IMR-90 (cell line): Measurements from ENCODE around the gene BBS12. TPM values are rescaled to one million over a fixed set of nuclear protein-coding genes. Genes with fewer than 3 reads are reported as not detected.

Source experiments
- ATAC-seq: fragments of 200-7000 bp; cut with Tn5 transposase; 2 replicates; pipeline ENCODE4 v1.9.1; 2020; ENCODE audit warnings: low read depth, mild to moderate bottlenecking, moderate library complexity
- BruUV-seq: library from RNA; stranded (reverse); fragments of 400-500 nt; replicated peaks from 2 replicates; lab custom pipeline; 2021; lab: Mats Ljungman, UMichigan
- CTCF ChIA-PET: fragments of 300-600 bp; formaldehyde crosslinking; extraction: SDS; loops from one replicate; lab custom pipeline; 2021; ENCODE audit warnings: antibody characterized with exemption; lab: Yijun Ruan, JAX
- POLR2A ChIA-PET: fragments of 300-600 bp; sonication (Branson Sonifier 250); formaldehyde crosslinking; loops from one replicate; lab custom pipeline; 2022; ENCODE audit warnings: antibody characterized with exemption; ENCODE audit not compliant: unreplicated experiment; lab: Charles Lee
- DNase-seq: peaks from one replicate; pipeline ENCODE4 v3.0.0; 2013
- H2AFZ ChIP-seq: replicated peaks from 2 replicates; pipeline ENCODE3; 2013; ENCODE audit warnings: low read length, mild to moderate bottlenecking; ENCODE audit not compliant: poor library complexity
- H2AK5ac ChIP-seq: 2 replicates; pipeline ENCODE4 v1.6.1; 2013; ENCODE audit warnings: low read depth, low read length, inconsistent platforms
- H2AK9ac ChIP-seq: replicated peaks from 2 replicates; pipeline ENCODE3; 2013; ENCODE audit warnings: mild to moderate bottlenecking, low read depth, low read length, moderate library complexity; ENCODE audit not compliant: poor library complexity
- H2BK120ac ChIP-seq: 2 replicates; pipeline ENCODE4 v1.6.1; 2013; ENCODE audit warnings: low read depth, low read length, inconsistent platforms
- H2BK15ac ChIP-seq: 3 replicates; pipeline ENCODE4 v1.6.1; 2013; ENCODE audit warnings: low read depth, low read length, inconsistent platforms
- H2BK20ac ChIP-seq: 2 replicates; pipeline ENCODE4 v1.6.1; 2013; ENCODE audit warnings: low read depth, mild to moderate bottlenecking, inconsistent platforms, low read length, moderate library complexity
- H2BK5ac ChIP-seq: 2 replicates; pipeline ENCODE4 v1.6.1; 2013; ENCODE audit warnings: mild to moderate bottlenecking, low read depth, low read length, inconsistent platforms; ENCODE audit not compliant: poor library complexity, severe bottlenecking
- H3K14ac ChIP-seq: replicated peaks from 2 replicates; pipeline ENCODE4 v1.6.1; 2013; ENCODE audit warnings: low read depth, low read length, inconsistent platforms
- H3K18ac ChIP-seq: 2 replicates; pipeline ENCODE4 v1.6.1; 2013; ENCODE audit warnings: low read depth, low read length, control low read depth
- H3K23ac ChIP-seq: 2 replicates; pipeline ENCODE4 v1.6.1; 2013; ENCODE audit warnings: low read depth, low read length, inconsistent platforms
- H3K27ac ChIP-seq: 2 replicates; pipeline ENCODE4 v1.5.1; 2013; ENCODE audit warnings: mild to moderate bottlenecking, control low read depth, low read length; ENCODE audit not compliant: insufficient read depth
- H3K27me3 ChIP-seq: 2 replicates; pipeline ENCODE4 v1.6.1; 2013; ENCODE audit warnings: low read length; ENCODE audit not compliant: control insufficient read depth, insufficient read depth
- H3K36me3 ChIP-seq: 2 replicates; pipeline ENCODE4 v1.6.1; 2013; ENCODE audit warnings: low read length, mixed read lengths; ENCODE audit not compliant: control insufficient read depth, insufficient read depth
- H3K4ac ChIP-seq: 2 replicates; pipeline ENCODE4 v1.6.1; 2013; ENCODE audit warnings: low read depth, low read length, inconsistent platforms
- H3K4me1 ChIP-seq: 2 replicates; pipeline ENCODE4 v1.6.1; 2013; ENCODE audit warnings: low read length, mixed read lengths; ENCODE audit not compliant: control insufficient read depth, insufficient read depth
- H3K4me2 ChIP-seq: 2 replicates; pipeline ENCODE4 v1.6.1; 2013; ENCODE audit warnings: low read depth, mild to moderate bottlenecking, control low read depth, low read length, moderate library complexity
- H3K4me3 ChIP-seq: 2 replicates; pipeline ENCODE4 v1.5.1; 2013; ENCODE audit warnings: low read depth, mild to moderate bottlenecking, control low read depth, low read length, moderate library complexity; ENCODE audit not compliant: insufficient read depth
- H3K56ac ChIP-seq: 2 replicates; pipeline ENCODE4 v1.6.1; 2013; ENCODE audit warnings: low read length, inconsistent platforms; ENCODE audit not compliant: insufficient read depth; ENCODE audit errors: extremely low read depth
- H3K79me1 ChIP-seq, 2 experiments: 2 replicates each; pipeline ENCODE4 v1.6.1; 2013; ENCODE audit warnings: low read length in 2 of 2, inconsistent platforms in 1 of 2, low read depth in 1 of 2
- H3K9ac ChIP-seq: 2 replicates; pipeline ENCODE4 v1.6.1; 2013; ENCODE audit warnings: low read depth, low read length, control low read depth
- H3K9me1 ChIP-seq: 2 replicates; pipeline ENCODE4 v1.6.1; 2013; ENCODE audit warnings: low read length, inconsistent platforms; ENCODE audit not compliant: insufficient read depth
- H3K9me3 ChIP-seq: 2 replicates; pipeline ENCODE4 v1.6.1; 2013; ENCODE audit warnings: low read length; ENCODE audit not compliant: control insufficient read depth, insufficient read depth
- H4K20me1 ChIP-seq: 2 replicates; pipeline ENCODE4 v1.6.1; 2013; ENCODE audit warnings: low read length, inconsistent platforms; ENCODE audit not compliant: insufficient read depth
- H4K5ac ChIP-seq: 2 replicates; pipeline ENCODE4 v1.6.1; 2013; ENCODE audit warnings: mild to moderate bottlenecking, low read depth, low read length, control low read depth
- H4K8ac ChIP-seq, 2 experiments: 2 replicates each; pipeline ENCODE4 v1.6.1; 2013; ENCODE audit warnings: low read depth in 2 of 2, low read length in 2 of 2, control low read depth in 1 of 2, inconsistent platforms in 1 of 2
- H4K91ac ChIP-seq: 2 replicates; pipeline ENCODE4 v1.6.1; 2013; ENCODE audit warnings: low read depth, low read length, inconsistent platforms; ENCODE audit not compliant: insufficient read depth
- BHLHE40 ChIP-seq: fragments of 150-350 bp; IDR thresholded peaks from 2 replicates; pipeline ENCODE4 v1.6.1; 2016; ENCODE audit warnings: mild to moderate bottlenecking, low read depth, low read length
- CEBPB ChIP-seq: IDR thresholded peaks from 2 replicates; pipeline ENCODE4 v1.6.1; 2012; ENCODE audit warnings: low read depth, low read length, improper control_type of control experiment
- CHD1 ChIP-seq: IDR thresholded peaks from 2 replicates; pipeline ENCODE4 v1.6.1; 2012; ENCODE audit warnings: low read depth, low read length, improper control_type of control experiment
- CTCF ChIP-seq: conservative IDR thresholded peaks from 2 replicates; pipeline ENCODE4 v1.5.1; 2012; ENCODE audit warnings: mild to moderate bottlenecking, low read depth, low read length, improper control_type of control experiment
- MXI1 ChIP-seq: IDR thresholded peaks from 2 replicates; pipeline ENCODE4 v1.6.1; 2012; ENCODE audit warnings: low read depth, mild to moderate bottlenecking, low read length, moderate library complexity, borderline replicate concordance
- NFE2L2 ChIP-seq: fragments of 150-350 bp; IDR thresholded peaks from 2 replicates; pipeline ENCODE4 v1.6.1; 2016; ENCODE audit warnings: low read depth, mild to moderate bottlenecking, low read length
- POLR2A ChIP-seq: IDR thresholded peaks from 2 replicates; pipeline ENCODE4 v1.6.1; 2012; ENCODE audit warnings: mild to moderate bottlenecking, low read depth, low read length
- RCOR1 ChIP-seq: IDR thresholded peaks from 2 replicates; pipeline ENCODE4 v1.6.1; 2012; ENCODE audit warnings: mild to moderate bottlenecking, low read length, improper control_type of control experiment; ENCODE audit not compliant: insufficient replicate concordance
- WGBS, 2 experiments: methylation state at CpG; one replicate each; pipeline versions ENCODE4 v1.1.5 to v1.1.7; 2013; ENCODE audit warnings: missing lambda C conversion rate in 2 of 2; ENCODE audit not compliant: insufficient read length in 1 of 2; ENCODE audit errors: extremely low coverage in 2 of 2; 5-methylcytosine and 5-hydroxymethylcytosine counted together
- dilution Hi-C: fragments of 300-500 bp; cut with HindIII; formaldehyde crosslinking; loops from one replicate; pipeline ENCODE4 v1.14.3; 2018; ENCODE audit warnings: low sequenced_read_pairs; ENCODE audit not compliant: unreplicated experiment
- in situ Hi-C: fragments of 300-500 bp; cut with MboI; formaldehyde crosslinking; loops from 3 replicates; pipeline ENCODE4 v1.14.3; 2019; ENCODE audit warnings: low sequenced_read_pairs, inconsistent platforms, mixed read lengths
- intact Hi-C: fragments of 100-400 bp; cut with micrococcal nuclease; formaldehyde crosslinking; loops from 2 replicates; pipeline ENCODE4 v1.10.0; 2022
- polyA plus RNA-seq, 3 experiments: library from polyadenylated mRNA; depleted of rRNA; stranded (reverse); fragments of >200 nt; gene quantifications; 2 replicates each; pipeline ENCODE4 v1.2.3, GENCODE V29; 2012; ENCODE audit warnings: low replicate concordance in 1 of 3
- total RNA-seq: library from RNA; depleted of rRNA; stranded (reverse); fragments of >200 nt; gene quantifications from 2 replicates; pipeline ENCODE4 v1.2.3, GENCODE V29; 2012

The BBS12 gene
- total and polyA plus RNA-seq, 2 of the 4 experiments (the other 2 are of a cell fraction): 1.1 to 5.9 TPM

- no peak overlapping the region for H3K9ac ChIP-seq
- CTCF ChIA-PET: no interaction called here
- WGBS, 2 experiments: no CpG with 5 or more reads among the region's 1 CpG
- no peak overlapping the region for H2AK5ac ChIP-seq
- DNase-seq (no peak), ATAC-seq (no peak)
- no peak overlapping the region for H2BK20ac ChIP-seq
- H3K27me3 ChIP-seq: no peaks in the 10 kb centered on the region
- H3K79me1 ChIP-seq: no peaks in the 10 kb centered on the region
- no peak overlapping the region for H3K23ac ChIP-seq
- no peak overlapping the region for H2BK15ac ChIP-seq
- no peak overlapping the region for H3K4me3 ChIP-seq
- in situ Hi-C loops (no loop called here), dilution Hi-C loops (no loop called here), intact Hi-C loops (no loop called here)
- peaks cover 4% of the 10 kb centered on the region for H3K4me1 ChIP-seq
- H4K8ac ChIP-seq: no peak overlapping the region
- no peak overlapping the region for H3K4me2 ChIP-seq
- H2BK120ac ChIP-seq: no peak overlapping the region
- no peaks in the 10 kb centered on the region for H4K20me1 ChIP-seq
- no peak overlapping the region for H2AFZ ChIP-seq
- H3K9me3 ChIP-seq: no peaks in the 10 kb centered on the region
- POLR2A ChIA-PET: no interaction called here
- no peak overlapping the region for H3K18ac ChIP-seq
- no peak overlapping the region for H2BK5ac ChIP-seq
- H2AK9ac ChIP-seq: no peak overlapping the region
- no peak overlapping the region for H3K56ac ChIP-seq
- no peak overlapping the region for H3K4ac ChIP-seq
- no peaks in the 10 kb centered on the region for H3K36me3 ChIP-seq
- H3K14ac ChIP-seq: no peak overlapping the region
- H4K5ac ChIP-seq: no peak overlapping the region
- no TSS peak for BruUV-seq
- H4K91ac ChIP-seq: no peak overlapping the region
- no peaks in the 10 kb centered on the region for H3K9me1 ChIP-seq
- no peak overlapping the region for H3K27ac ChIP-seq
- TF ChIP-seq POLR2A (no peak), RCOR1 (no peak), MXI1 (no peak), CHD1 (no peak), BHLHE40 (no peak), NFE2L2 (no peak), CTCF (no peak), CEBPB (no peak)
Measured at GRCh38 chr4:122787940-122788339, 55.4 kb downstream of the BBS12 start.
